ENCODE results near the gene COL4A1.

DNA sequence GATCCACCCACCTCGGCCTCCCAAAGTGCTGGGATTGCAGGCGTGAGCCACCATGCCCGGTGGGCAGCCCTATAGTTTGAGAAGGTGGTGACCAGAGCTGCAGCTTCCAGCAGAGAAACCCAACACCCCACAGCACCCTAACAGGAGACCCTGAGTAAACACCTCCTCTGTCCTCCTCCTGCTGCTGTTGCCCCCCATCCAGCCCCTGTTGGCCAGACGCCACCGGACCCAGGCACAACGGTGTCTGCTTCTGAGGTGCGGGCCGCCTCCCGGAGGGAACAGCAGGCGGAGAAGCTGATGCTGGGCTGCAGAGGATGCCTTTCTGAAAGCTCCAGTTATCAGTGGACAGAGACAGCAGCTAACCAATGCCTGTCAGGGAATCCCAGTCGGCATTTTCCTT, 175.5 kb downstream of the COL4A1 start:
- TF ChIP-seq TAF1 (IDR thresholded peaks at IDR 0.05; ENCODE audit: low read depth) = no peak
- TF ChIP-seq RAD21 (IDR thresholded peaks at IDR 0.05; ENCODE audit: low read depth) = no peak
- TF ChIP-seq, protein P1, sequence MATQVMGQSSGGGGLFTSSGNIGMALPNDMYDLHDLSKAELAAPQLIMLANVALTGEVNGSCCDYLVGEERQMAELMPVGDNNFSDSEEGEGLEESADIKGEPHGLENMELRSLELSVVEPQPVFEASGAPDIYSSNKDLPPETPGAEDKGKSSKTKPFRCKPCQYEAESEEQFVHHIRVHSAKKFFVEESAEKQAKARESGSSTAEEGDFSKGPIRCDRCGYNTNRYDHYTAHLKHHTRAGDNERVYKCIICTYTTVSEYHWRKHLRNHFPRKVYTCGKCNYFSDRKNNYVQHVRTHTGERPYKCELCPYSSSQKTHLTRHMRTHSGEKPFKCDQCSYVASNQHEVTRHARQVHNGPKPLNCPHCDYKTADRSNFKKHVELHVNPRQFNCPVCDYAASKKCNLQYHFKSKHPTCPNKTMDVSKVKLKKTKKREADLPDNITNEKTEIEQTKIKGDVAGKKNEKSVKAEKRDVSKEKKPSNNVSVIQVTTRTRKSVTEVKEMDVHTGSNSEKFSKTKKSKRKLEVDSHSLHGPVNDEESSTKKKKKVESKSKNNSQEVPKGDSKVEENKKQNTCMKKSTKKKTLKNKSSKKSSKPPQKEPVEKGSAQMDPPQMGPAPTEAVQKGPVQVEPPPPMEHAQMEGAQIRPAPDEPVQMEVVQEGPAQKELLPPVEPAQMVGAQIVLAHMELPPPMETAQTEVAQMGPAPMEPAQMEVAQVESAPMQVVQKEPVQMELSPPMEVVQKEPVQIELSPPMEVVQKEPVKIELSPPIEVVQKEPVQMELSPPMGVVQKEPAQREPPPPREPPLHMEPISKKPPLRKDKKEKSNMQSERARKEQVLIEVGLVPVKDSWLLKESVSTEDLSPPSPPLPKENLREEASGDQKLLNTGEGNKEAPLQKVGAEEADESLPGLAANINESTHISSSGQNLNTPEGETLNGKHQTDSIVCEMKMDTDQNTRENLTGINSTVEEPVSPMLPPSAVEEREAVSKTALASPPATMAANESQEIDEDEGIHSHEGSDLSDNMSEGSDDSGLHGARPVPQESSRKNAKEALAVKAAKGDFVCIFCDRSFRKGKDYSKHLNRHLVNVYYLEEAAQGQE (IDR thresholded peaks at IDR 0.05; ENCODE audit: low read depth) = no peak
- no peak for TF ChIP-seq EP300 (IDR thresholded peaks at IDR 0.05; ENCODE audit: borderline replicate concordance)
- TF ChIP-seq, protein P2, sequence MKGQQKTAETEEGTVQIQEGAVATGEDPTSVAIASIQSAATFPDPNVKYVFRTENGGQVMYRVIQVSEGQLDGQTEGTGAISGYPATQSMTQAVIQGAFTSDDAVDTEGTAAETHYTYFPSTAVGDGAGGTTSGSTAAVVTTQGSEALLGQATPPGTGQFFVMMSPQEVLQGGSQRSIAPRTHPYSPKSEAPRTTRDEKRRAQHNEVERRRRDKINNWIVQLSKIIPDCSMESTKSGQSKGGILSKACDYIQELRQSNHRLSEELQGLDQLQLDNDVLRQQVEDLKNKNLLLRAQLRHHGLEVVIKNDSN (IDR thresholded peaks at IDR 0.05) = no peak
- no peak for TF ChIP-seq ZBTB7A (IDR thresholded peaks at IDR 0.05; ENCODE audit: low read depth)
- TF ChIP-seq, protein P3, sequence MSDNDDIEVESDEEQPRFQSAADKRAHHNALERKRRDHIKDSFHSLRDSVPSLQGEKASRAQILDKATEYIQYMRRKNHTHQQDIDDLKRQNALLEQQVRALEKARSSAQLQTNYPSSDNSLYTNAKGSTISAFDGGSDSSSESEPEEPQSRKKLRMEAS (IDR thresholded peaks at IDR 0.05) = no peak
- TF ChIP-seq TCF12 (IDR thresholded peaks at IDR 0.05; ENCODE audit: low read depth) = no peak
- TF ChIP-seq TEAD4 (IDR thresholded peaks at IDR 0.05) = no peak
- TF ChIP-seq EGR1 (IDR thresholded peaks at IDR 0.05) = no peak
- TF ChIP-seq NFIC (IDR thresholded peaks at IDR 0.05) = no peak
- no peak for TF ChIP-seq YY1 (IDR thresholded peaks at IDR 0.05; ENCODE audit: low read depth)
- TF ChIP-seq CREB1 (IDR thresholded peaks at IDR 0.05; ENCODE audit: low read depth) = no peak

Data from Ishikawa (cell line).